ENCODE data around the gene BCAP29.
A peak's percentile ranks its signal among the peaks of the same experiment; 100 is the strongest.
"Not testable (repeated sequence)": the region's sequence is repeated elsewhere in the genome, so short reads cannot be mapped to it uniquely, and the experiment has no call there.

Gene BCAP29, protein sequence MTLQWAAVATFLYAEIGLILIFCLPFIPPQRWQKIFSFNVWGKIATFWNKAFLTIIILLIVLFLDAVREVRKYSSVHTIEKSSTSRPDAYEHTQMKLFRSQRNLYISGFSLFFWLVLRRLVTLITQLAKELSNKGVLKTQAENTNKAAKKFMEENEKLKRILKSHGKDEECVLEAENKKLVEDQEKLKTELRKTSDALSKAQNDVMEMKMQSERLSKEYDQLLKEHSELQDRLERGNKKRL

DNA sequence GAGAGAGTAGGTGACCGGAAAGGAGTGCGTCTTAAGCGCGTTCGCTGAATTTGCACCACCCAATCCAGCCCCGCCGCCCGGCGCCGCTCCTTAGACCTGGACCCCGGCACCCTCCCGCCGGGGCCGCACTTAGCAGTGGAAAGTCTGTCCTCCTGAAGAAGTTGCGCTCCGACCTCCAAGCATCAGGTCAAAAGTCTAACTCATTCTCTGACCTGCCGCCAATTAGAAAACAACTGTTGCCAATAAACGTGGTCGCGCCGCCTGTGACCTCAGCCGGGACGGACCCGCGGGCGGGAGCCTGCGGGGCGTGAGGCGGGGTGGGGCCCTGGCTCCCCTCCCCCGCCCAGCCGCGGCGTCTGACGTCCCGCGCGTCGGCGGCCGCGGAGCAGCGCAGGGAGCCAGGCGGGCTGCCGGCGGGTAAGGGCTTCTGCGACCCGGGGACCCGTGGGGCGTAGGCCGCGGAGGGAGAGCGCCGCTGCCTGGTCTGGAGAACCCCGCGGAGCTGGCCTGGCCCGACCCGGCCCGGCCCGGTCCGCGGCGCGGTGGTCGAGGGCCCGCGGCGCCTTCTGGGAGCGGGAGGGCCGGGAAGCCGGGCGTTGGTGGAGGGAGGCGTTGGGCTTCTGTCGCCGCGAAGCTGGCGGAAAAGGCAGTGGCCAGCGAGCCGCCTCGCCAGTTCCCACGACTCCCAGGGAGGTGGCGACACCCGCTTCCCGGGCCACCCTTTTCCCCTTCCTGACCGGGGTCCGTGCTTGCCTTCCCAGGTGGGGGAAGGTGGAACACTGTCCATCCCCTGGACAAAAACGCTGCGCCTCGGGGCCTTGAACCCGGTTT lies at the start of gene BCAP29:
Gene BCAP29, plus strand, starts transcription at position 362 of the 831 bp plus-strand sequence. CDS start 527 bp downstream, outside the sequence.
- peak; percentile 70 for DNase-seq

DNA sequence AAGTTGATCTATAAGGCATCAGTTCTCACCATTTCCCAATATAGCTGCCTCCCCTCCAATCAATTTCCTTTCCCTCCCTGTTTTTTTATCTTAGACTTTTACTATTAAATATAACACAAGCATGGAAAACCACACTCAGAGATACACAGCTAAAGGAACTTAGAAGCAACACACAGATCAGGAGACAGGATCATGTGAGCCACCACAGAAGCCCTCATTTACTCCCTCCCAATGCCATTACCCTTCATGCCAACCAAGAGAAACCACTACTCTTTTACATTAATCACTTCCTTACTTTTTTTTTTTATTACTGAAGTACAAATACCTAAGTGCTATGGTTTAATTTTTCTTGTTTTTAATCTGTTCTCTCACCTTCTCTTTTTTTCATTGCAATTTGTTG lies 49.3 kb upstream of the BCAP29 start:
- no peak for DNase-seq

DNA sequence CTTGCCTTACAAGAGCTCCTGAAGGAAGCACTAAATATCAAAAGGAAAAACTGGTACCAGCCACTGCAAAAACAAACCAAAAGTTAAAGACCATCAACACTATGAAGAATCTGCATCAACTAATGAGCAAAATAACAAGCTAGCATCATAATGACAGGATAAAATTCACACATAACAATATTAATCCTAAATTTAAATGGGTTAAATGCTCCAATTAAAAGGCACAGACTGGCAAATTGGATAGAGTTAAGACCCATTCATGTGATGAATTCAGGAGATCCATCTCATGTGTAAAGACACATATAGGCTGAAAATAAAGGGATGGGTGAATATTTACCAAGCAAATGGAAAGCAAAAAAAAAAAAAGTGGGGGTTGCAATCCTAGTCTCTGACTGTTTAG lies 45.9 kb upstream of the BCAP29 start:
- DNase-seq = no peak

DNA sequence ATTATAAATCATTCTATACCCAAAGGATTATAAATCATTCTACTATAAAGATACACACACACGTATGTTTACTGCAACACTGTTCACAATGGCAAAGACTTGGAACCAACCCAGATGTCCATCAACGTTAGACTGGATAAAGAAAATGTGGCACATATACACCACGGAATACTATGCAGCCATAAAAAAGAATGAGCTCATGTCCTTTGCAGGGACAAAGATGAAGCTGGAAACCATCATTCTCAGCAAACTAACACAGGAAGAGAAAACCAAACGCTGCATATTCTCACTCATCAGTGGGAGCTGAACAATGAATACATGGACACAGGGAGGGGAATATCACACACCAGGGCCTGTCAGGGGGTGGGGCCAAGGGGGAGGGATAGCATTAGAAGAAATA lies 42.8 kb upstream of the BCAP29 start:
- DNase-seq = not testable (repeated sequence)

DNA sequence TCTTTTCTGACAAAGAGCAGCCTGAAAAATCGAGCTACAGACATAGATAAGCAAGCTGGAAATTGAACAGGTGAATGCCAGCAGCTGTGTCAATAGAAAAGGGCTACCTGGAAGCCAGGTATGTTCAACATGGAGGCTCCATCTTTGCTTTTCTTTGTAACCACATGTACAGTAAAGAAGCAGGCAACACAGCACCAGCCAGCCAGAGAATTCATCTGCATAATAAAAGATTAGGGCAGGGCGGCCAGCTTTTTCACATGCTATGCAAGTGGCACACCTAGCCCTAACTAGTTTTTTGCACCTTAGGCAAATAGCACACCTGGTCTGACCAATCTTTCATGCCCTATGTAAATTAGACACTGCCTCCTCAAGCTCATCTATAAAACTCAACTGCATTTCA lies 42.0 kb upstream of the BCAP29 start:
- DNase-seq = no peak

DNA sequence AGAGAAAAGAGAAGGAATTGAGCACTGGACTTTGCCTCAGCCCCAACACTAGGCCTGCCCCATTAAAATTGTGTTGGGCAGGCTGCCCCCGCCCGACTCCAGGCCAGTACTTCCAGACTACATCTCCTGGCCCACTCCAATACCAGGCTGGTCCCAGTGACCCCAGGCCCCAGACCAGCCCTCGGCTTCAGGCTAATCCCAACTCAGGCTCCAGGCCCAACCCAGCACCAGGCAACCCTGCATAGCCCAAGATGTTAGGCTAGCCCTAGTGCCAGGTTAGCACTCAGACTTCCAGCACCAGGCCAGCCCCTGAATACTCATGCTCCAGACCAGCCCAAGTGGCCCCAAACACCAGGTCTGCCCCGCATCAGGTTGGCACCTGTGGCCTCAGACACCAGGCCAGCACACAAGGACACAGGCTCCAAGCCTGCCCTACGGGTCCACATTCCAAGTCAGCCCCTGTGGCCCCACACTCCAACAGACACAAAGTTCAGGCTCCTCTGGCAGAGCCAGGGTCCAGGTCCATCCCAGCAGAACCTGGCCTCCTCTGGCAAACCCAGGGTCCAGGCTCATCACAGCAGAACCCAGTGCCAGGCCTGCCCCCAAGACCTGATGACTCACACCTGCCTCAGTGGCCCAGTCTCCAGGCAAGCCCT lies 36.6 kb upstream of the BCAP29 start:
- no peak for DNase-seq

DNA sequence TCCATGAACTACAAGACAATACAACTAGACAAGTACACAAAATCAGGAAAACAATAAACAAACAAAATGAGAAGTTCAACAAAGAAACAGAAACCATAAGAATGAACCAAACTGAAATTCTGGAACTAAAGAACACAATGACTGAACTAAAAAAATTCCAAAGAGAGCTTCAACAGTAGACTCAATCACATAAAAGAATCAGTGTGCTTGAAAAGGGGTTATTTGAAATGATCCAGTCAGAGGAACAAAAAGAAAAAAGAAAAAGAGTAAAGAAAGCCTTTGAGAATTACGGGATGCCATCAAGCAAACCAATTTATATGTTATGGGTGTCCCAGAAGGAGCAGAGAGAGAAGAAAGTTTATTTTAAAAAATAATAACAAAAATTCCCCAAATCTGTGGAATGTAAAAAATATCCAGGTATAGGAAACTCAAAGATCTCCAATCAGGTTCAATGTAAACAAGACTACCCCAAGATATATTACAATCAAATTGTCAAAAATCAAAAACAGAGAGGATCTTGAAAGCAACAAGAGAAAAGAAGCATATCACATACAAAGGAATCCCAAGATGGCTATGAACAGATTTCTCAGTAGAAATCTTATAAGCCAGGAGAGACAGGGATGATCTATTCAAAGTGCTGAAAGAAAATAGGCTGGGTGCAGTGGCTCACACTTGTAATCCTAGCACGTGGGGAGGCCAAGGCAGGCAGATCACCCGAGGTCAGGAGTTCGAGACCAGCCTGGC lies 35.0 kb upstream of the BCAP29 start:
- no peak for DNase-seq

DNA sequence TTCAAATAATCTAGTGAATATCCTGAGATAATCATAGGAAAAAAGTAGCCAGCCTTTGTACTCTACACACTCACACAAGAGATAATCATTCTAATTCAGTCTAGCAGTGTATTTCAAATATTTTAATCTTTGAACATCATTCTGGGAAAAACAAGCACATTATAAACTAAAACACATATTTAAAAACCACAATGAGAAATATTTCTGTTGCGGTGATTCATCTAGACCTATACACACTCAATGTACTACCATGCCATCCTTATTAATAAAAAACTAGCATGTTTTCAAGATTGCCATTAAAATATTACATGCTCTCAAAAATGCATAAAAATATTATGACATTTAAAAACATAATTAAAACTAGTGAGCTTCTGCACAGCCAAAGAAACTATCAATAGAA lies 28.1 kb upstream of the BCAP29 start:
- DNase-seq = no peak

DNA sequence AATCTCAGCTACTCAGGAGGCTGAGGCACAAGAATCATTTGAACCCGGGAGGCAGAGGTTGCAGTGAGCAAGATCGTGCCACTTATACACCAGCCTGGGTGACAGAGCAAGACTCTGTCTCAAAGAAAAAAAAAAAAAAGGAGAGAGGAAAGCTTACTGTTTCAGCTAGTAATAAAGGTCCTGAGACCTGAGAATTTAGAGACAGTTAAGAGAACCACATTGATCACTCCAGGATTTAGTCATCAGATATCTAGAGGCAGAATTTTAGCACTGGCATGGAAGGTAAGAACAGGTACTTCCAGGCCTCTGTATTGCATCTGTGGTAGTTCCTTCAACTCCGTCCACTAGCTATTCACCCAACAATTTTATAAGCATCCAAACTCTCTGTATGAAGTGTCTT lies 24.2 kb upstream of the BCAP29 start:
- no peak for DNase-seq

DNA sequence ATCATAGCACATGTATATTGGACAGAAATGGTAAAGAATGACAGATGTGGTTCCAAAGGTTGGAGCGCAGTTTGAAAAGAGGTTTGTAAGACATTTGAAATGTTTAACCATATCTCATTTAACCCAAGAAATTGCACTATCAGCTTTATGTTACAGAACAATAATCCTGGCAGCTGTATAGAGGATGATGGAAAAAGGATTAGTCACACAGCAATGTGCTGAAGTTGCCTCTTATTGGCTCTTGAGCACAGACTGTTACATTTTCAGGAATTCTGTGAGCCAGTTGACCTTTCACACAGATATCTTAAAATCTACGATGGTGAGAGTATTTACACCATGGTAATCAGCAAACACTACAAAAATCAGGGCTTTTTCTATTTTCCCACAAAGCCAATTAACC lies 20.2 kb upstream of the BCAP29 start:
- no peak for DNase-seq

DNA sequence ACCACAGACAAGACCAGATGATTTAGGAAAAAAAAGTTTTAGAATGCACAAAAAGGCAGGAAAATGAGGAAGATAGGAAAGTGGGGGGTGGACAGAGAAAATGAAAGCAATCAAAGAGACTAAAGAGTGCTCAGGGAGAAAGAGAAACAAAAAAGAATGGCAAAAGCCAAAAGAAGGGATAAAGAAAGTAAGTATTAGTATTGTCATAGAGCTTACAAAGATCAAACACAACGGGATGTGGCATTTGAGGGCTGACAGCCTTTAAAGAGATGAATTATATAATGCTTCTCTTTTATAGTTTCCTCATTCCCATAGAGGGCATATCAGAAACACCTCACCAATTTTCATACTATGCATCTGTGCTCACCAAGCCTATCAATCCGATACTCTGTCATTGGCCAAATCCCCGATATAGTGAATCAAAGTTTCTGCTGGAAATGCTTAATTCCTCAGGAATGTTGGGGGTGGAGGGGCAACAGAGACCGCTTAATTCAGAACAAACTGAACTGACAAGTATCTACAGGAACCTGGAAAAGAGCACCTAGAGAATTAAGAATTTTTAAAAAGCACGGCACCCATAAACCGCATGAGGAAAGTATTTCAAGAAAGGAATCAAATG lies 19.0 kb upstream of the BCAP29 start:
- no peak for DNase-seq

DNA sequence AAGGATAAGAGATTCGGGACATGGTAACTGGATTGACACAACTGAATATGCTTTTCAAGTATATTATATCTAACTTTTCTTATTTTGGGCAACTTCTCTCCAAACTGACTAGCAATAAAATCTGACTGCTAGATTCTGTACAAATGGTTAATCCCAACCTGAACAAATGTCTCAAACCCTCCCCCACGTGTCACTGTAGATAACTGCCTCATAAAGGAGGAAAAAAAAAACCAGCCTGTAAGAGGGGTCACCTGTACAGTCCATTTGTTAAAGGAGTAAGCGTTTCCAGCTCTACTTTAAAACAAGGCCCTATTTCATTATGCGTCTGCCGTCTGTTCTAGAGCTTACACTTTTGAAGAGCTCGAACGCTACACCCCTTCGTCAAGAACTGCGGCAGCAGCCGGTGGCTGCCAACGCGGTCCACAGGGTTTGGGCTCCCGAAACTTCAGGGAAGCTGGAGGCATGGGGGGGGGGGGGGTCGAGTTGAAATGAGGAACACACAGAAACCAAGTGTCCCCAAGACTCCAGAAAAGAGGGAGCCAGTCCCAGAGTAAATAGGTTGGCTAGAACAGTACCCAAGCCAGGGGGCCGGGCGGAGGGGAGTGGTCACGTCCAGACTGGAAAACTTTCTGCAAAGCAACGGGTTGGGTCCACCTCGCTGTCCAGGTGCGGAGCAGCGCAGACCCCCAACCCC lies 16.8 kb upstream of the BCAP29 start:
- peak; percentile 8 for DNase-seq

DNA sequence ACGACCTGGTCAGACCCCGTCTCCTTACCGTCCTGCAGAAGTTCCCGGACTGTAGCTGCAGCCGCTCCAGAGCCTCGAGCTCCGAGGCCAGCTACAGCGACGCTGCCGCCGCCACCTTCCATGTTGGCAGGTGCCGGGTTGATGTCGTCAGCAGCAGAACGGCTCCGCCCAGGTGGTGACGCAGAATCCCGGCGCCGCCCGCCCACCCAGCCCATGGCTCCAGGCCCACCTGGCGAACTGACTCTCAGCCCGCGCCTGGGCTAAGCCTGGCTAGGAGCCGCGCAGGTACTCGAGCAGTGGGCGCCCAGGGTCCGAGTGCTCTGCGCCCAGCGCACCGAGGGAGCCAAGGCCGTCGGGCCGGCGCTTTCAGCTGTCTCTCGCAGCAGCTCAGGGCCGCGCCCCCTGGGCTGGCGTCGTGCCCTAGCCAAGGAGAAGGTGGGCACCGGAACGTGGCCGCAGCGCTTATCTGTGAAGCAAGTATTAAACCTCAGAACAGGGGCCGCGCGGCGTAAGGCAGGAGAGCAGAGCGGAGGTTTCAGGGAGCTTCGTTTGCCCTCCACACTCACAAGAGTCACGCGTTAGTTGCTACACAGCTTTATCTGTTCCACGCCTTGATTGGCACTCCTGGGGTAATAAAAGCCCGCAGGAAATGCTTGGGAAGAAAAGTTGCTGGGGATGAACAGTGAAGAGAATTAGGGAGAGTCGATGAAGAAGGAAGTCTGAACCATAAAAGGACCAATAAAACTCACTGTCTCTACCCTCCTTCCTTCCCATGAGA lies 16.1 kb upstream of the BCAP29 start, which contains the start of the genes COG5 and DUS4L:
Gene COG5, minus strand, starts transcription at position 146 of the 778 bp plus-strand sequence. Its CDS starts 24 bp downstream, at position 122.
Gene DUS4L, plus strand, starts transcription at position 197 of the 778 bp plus-strand sequence. CDS start 3,100 bp downstream, outside the sequence.
- DNase-seq = peak; percentile 81

DNA sequence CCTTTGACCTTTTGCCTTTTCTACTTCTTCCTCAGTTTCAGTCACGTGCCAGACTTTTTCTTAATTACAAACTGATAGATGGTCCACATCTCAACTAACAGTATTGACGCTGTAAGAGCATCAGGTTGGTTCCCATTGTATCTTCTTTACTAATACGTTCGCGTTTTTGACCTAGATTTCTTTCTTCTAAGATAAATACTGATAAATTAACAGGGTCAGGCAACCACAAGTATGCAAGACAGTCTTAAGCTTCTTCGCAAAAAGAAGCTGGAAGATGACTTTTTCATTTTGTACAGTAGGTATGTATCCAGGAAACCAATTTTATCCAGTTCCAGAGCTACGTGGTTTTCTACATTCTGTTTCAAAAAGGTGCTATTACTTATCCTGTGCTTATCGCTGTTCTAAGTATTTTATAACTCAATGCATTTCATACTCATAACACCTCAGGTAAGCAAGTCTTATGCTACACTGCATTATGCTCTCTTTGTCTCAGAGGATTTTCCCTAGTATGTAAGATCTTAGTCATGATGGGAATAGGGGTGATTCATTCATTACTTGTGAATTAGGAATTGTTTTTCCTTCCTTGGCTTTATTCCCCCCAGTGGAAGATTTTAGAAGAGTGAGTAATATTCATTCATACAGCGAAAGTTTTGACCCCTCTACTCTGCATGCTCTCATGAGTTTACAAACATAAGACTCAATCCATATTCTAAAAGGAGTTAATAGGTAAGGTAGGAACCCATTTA lies 15.3 kb upstream of the BCAP29 start:
- DNase-seq = no peak

DNA sequence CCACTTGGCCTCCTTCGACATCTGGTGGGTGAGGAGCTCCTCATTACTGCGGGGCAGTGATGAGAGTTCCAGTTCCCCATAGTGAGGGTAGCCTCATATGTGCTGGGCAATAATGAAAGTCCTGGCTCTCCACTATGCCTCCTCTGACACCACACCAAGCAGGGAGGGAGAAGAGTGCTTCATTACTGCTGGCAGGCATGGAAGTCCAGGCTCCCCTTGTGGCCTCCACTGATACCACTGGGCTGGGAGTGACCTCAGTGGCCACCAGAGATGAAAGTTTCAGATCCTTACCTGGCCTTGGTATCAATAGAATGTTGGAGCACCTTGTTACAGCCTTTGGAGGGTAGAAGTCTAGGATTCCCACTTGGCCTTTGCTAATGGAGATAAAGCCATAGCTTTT lies 9.7 kb upstream of the BCAP29 start:
- no peak for DNase-seq

DNA sequence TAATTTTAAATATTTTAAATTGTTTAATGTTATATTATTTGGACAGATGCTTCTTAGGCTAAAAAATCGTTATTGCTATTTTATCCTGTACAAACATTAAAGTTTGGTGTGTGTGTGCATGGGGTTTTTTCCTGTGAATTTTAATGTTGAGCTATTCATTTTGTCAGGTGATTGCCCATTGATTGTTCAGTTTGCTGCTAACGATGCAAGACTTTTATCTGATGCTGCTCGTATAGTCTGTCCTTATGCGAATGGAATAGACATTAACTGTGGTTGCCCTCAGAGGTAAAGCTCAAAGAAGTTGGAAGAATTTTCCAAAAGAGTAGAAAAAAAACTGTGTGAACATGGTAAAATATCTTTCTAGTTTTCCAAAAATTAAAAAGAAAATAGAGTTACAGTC lies 6.5 kb upstream of the BCAP29 start:
- no peak for DNase-seq

DNA sequence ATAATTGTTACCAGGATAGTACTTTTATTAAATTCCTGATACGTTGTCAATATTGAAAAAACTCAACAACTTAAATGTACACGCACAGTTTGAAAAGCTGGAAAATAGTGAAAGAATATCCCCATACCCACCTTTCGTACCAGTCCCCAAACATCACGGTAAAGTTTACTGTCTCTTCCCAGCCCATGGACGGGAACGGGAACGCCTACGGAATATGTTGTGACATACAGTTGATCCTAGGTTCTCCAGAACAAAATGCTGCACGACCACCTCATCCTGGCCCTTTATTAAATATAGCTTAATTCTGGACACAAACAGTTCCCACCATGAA lies 527 bp upstream of the BCAP29 start:
- no peak for DNase-seq

DNA sequence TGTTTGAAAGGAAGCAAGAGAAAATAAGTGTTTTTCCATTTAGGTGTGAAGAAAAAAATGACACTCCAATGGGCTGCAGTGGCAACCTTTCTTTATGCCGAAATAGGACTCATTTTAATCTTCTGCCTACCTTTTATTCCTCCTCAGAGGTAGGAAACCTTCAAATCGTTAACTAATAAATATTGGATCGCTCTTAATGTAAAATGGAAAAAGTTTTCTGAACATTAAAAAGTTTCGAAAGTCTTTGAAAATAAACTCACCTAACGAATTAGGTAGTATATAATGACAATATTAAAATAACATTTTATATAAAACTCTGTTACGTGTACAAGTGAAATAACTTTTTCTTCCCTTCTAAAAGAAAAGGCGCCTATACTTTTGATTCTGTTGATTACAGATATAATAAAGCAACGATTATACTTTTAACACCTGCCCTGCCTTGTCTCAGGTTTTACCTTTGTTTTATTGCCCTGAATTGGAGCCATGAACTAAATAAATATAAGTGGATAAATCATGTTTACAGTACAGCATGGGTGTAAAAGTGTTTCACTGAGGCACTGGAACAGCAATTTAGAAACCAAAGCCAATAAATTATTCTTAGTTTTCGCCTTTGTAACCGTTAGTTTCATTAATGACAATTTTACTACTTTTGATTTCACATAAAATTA lies 804 bp downstream of the BCAP29 start:
- no peak for DNase-seq

DNA sequence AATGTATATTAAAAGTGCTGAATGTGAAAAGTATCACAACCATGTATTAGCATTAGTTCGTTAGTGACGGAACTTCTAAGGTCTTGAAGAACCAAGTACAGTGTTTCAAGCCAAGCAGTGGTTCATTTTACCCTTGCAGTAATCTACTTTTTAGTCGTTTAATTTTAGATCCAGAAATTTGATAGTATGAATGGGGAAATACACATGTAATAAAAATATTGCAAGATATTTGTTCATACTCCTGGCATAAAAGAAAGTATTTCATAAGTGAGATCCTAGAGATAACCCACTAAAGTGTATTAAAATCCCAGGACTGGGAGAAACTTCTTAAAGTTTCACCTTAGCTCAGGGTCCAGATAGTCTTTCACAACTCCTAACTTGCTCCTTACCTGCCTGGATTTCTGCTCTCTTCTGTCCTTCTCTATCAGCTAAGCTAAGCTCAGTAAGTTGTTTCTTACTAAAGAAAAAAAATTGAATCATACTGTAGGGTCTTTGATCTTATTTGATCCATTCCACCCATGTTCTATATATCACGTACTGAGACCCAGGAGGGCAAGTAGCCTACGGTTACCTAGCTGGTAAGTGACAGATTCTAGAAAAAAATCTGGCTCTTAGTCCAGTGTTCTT lies 1.5 kb downstream of the BCAP29 start:
- no peak for DNase-seq
